NCI-H774 (cell line): Measurements from ENCODE around the gene BZW1.

ENCODE experiments used
- DNase-seq: peaks from one replicate; lab custom pipeline; 2025; lab: John Stamatoyannopoulos, UW

BZW1 gene

DNA sequence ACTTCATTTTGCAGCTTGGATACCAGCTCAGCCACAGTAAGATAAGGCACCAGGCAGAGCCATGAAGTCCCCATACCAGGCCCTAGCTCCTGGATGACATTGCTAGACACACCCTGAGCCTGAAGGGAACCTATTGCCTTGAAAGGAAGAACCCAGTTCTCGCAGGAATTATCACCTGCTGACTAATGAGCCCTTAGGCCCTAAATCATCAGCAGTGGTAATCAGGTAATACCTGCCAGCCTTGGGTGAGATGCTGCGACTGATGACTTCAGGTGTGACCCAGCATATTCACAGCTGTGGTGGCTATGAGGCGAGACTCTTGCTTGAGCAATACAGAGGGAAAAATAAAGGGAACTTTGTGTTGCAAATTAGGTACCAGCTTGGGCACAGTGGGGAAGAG lies 27.8 kb downstream of the BZW1 start:
- no peak for DNase-seq

DNA sequence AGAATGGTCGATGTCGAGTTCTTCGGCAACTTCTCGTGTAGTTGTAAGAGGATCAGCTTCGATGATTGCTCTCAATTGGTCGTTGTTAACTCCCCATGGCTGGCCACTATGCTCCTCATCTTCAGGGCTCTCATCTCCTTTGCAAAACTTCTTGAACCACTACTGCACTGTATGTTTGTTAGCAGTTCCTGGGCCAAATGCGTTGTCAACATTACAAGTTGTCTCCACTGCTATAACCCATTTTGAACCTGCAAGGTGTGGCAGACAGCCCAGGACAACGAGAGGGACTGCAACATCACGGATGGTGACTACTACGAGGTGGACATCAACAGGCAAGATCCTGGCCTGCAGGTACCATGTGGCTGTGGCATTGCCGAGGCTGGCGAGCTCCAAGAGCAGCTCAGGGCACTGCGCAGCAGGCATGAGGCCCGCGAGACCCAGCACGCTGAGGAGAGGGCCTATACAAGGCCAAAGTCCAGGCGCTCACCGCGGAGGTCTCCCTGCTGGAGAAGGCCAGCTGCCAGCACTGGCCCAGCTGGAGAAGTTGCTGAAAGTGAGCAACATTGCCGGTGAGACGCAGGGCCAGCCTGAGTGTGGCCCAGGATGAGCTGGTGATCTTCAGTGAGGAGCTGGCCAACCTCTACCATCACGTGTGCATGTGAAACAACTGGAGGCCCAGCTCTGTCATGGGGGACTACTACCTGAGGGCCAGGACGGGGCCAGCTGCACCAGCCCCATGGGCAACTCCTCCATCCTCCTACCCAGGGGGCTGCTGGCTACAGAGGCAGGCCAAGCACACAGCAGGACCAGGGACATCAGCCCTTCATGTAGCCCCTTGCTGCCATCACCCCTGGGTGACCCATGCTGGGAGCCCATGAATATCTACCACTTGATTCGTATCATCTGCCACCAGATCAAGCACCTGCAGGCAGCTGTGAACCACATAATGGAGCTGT lies 32.6 kb downstream of the BZW1 start:
- no peak for DNase-seq

DNA sequence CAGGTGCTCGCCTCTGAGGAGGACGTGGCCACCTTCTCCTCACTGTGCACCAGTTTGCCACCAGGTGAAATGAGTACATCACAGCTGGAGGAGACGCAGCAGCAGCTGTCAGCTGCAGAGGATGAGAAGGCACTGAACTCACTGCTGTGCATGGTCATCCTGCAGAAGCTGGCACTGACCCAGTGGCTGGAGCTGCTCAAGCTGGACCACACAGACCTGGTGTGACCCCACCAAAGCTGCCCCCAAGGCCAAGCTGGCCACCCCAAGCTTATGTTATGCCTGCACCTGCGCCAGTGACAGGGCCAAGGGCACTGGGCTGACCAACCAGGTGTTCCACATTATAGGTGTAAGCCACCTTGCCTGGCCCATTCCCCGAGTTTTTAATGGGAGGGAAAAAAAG lies 33.5 kb downstream of the BZW1 start:
- no peak for DNase-seq

DNA sequence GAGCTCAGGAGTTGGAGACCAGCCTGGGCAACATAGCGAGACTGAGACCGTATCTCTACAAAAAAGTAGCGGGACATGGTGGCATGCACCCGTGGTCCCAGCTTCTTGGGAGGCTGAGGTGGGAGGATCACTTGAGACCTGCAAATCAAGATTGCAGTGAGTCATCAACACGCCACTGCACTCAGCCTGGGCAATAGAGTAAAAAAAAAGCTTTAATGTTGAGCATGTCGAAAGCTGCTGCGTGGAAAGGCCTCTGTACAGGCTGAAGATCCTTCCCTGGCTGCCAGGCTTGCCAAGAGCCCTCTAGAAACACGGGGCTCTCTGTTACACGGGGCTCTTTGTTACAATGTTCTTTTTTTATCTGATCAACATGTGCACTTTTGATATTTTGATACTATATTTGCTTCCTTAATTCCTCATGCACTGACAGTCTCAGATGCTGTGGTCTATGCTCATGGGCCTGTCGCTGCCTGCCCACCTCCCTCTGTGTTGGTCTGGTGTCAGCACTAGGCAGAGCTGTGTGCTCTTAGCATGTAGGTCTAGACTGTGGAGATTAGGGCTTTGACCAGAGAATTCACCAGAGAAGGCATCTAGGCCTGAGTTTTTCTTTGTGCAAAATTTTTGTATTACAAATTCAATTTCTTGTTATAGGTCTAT lies 34.1 kb downstream of the BZW1 start:
- DNase-seq, result no peak

DNA sequence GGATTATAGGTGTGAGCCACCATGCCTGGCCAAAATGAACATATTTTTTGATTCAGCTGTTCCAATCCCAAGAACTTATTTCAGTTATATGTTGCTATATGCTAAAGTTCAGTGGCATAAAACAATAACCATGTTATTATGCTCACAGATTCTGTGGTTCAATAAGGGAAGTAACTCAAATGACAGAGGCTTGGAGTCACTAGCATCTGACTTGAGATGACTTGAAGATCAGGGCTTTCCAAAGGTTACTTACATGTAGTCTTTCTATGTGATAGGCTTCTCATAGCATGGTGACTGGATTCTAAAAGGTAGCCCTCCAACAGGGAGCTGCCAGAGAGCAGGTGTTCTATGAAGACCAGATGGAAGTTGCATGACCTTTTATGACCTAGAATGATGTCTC lies 35.6 kb downstream of the BZW1 start:
- DNase-seq, result no peak

DNA sequence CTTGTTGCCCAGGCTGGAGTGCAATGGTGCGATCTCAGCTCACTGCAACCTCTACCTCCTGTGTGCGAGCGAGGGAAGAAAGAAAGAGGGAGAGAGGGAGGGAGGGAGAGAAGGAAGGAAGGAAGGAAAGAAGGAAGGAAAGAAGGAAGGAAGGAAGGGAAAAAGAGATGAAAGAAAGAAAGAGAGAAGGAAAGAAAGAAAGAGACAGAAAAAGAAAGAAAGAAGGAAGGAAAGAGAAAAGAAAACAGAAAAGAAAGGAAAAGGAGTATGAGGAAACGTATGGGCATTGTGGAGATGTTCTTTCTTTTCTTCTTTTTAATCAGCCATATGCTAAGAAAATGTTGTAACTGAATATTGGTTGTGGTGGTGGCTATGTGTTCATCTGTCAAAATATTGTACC lies 36.2 kb downstream of the BZW1 start:
- DNase-seq, result no peak

DNA sequence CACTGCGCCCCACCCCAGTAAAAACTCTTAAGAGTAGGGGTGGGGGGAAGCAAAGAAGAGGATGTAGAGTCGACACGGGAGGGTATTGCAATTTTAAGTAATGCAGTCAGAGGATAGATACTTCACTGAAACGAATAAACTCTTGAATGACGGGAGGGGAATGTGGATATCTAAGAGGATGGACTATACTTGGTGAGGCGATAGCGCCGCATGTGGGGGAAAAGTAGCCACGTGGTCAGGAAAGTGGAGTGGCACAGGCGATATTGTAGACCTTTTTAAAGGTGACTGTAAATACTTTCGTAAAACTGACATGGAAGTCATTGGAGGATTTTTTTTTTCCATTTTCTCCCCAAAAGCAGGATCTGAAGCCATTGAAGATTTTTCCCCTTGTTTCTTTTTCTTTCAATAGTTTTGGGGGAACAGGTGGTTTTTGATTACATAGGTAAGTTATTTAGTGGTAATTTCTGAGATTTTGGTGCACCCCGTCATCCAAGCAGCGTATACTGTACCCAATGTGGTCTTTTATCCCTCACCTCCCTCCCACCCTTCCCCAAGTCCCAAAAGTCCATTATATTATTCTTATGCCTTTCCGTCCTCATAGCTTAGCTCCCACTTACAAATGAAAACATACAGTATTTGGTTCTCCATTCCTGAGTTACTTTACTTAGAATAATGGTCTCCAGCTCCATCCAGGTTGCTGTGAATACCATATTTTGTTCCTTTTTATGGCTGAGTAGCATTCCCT lies 39.0 kb downstream of the BZW1 start:
- DNase-seq, result no peak

DNA sequence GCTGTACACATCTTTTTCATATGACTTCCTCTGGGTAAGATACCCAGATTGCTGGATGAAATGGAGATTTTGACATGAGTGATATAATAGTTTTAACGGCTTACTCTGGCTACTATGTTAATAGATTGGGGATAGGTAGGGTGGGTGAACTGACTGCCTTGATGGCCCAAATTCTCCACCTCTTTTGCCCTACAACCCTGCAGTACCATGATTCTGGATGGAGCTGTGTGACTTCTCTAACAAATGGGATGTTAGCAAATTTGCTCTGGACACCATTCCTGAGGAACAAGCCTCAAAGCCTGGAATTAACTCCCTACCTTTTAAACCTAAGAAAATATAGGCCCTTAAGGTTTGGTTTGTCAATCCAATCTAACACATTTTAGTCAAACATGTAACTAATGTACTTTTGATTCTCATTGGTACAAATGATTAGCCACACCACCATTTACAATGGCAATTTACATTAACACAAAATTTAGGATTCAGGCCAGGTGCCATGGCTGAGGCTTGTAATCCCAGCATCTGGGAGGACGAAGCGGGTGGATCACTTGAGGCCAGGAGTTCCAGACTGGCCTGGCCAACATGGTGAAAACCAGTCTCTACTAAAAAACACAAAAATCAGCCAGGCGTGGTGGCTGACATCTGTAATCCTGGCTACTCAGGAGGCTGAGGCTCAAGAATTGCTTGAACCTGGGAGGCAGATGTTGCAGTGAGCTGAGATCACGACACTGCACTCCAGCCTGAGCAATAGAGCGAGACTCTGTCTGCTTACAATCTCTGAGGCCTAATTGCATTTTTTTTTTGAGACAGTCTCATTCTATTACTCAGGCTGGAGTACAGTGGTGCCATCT lies 39.9 kb downstream of the BZW1 start:
- no peak for DNase-seq

DNA sequence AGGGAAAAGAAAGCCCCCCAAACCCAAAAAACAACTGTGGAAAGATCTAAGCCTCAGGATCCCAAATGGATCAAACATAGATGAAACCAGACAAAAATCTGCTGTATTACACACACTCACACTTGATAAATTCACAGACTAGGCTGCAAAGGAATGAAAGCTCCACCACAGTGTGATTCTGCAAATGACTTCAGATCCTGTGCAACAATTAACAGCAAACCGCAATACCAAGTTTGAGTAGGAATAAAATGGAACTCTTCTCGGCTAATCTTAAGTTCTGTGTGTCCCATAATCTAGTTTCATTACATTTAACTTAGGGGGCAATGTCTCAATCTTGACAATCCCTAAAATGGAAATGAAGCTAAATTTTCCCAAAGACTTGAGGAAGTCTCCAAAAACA lies 40.9 kb downstream of the BZW1 start:
- no peak for DNase-seq

DNA sequence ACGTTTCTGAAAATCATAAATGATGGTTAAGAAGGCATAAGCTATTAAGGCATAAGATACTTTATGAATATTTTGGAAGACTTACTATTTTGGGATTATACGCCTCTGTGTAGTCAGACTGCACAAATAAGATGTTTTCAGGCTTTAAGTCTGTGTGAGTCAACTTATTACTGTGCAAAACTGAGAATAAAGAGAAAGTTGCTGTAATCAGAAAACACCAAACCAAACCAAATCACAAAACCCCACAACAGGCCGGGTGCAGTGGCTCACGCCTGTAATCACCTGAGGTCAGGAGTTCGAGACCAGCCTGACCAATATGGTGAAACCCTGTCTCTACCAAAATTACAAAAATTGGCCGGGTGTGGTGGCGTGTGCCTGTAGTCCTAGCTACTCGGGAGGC lies 45.1 kb downstream of the BZW1 start:
- DNase-seq, result no peak

DNA sequence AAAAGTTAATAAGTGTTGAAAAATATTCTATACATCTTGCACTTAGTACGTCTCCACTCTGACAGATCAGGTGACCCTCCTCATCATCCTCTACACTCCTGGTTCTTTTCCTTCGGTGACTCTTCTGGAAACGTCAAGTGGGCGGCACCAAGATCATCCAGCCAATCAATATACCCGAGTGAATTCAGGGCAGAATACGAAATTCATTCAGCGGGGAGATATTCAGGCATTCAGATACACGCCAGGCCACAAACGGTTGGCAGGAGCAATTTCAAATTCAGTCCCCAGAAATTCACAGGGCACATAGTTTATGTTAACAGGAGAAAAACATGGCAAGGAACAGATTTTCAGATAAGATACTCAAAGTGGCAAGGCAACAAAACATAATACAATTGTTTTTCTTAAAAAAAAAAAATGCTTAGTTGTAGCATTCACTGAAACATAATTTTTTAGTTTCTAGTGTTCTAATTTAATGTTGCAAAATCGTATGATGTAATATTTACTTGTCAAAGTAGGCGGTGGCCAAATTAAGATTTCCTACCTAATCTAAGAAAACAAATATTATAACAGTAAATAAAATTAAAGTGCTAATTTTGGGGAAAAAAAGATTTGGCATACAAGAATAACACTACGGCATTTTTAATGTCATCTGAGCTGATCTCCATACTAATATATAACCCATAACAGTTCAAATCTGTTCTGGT lies 48.5 kb downstream of the BZW1 start:
- DNase-seq, result no peak

DNA sequence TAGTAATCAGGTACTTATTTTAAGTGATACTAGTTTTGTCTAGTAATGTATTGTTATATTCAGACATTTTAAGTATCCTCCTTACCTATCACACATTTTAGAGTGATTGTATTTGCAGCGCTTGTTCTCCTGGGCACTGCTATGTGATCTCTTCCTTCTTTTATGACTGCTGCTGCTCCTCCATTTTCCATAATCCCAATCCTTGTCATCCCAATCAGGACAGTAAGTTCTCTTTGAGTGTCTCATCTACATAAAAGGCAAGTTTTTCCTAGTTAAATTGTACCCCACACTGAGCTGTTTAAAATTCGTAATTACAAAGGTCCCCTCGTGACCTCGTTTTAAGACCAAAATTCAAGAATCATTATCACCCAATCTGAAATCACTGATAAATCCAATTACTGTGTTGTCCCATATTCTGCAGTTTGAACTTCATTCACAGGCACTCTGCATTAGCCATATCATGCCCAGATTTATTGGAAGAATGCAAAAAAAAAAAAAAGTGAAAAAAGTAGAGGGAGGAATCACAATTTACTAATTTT lies 50.0 kb downstream of the BZW1 start:
- no peak for DNase-seq

DNA sequence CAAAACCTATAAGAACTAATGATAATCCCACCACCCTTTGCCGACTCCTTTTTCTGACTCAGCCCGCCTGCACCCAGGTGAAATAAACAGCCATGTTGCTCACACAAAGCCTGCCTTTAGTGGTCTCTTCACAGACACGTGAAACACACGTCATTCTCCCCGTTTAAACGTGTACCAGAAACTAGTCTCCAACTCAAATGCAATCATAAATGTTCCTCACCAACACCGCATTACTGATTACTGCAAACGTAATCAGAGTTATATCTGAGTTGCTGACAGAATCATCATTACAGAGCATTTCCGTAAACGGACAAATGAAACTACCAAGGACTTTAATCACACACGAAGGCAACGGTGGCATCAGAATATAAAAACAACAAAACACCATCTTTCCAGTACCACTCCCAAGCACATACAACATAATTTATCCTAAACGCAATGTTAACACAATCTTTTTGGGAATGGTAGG lies 50.9 kb downstream of the BZW1 start:
- no peak for DNase-seq

DNA sequence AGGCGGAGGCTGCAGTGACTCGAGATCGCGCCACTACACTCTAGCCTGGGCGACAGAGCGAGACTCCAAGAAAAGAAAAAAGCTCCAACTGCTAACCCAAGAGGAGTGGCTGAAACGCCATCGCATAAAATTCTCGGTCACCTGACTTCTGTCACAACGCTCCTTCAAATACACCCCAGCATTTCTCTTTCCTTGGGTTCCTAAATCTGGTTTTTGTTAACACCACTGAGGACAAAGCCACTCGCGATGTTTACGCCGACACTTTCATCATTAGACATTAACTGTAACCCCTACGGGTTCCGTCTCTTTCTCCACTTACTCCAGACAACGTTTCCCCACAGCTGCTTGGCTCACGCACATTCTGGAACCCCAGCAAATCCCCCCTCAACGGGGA lies 52.1 kb downstream of the BZW1 start:
- DNase-seq, result no peak

DNA sequence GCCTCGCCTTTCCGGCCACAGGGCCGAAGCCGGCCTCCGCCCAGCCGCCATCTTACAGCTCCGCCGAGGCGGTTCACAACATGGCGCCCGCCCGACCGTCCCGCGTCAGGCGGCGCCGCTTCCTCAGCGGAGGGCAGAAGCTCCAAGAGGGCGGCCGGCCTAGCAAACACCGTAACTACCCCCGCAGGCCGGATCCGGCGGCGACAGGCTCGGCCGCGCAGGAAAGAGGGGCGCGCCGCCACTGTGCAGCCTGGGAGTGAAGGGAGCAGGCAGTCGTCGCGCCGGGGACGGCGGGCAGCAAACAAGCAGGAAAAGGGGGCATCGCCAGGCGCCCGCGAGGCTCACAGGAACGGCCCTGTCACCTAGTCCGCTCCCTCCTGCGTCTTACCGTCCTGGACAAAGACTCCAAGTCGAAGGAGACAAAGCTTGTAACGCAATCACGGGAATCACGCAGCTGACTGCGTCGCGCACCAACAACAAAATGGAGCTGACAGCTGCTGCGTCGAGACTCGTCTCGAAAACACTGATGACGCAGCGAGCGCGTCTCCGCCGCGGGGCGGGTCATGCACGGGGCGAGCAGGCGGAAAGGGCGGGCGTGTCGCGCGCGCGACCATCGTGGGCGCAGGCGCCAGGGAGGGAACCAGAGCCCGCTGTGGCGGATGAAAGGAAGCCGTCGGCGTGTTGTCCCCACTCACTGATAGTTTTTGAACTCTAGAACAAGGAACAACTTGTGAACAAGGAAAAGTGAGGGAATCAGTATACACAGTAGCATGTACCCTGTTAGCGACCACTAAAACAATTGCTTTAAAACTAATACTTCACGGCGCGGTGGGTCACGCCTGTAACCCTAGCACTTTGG lies 52.7 kb downstream of the BZW1 start, which contains the start of gene CLK1:
Gene CLK1 (minus strand): TSS at position 483 of the 859 bp plus-strand sequence. CDS start 2,796 bp downstream, outside the sequence.
- peak; percentile 93 for DNase-seq

DNA sequence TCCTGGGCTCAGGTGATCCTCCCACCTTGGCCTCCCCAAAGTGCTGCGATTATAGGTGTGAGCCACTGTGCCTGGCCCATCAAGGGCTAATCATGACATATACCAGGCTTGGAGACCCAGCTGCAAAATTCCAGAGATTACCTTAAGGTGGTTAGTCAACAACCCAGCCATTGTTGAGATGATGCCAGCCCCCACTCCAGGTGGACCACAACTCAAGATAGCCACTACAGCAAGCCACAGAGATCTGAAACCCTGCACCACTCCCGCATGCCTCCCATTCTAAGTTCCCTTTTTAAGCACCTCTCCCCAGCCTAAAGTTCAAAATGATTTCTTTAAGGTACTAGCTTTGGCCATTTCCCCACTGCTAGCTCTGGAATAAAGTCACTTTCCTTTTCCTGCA lies 57.3 kb downstream of the BZW1 start:
- no peak for DNase-seq

DNA sequence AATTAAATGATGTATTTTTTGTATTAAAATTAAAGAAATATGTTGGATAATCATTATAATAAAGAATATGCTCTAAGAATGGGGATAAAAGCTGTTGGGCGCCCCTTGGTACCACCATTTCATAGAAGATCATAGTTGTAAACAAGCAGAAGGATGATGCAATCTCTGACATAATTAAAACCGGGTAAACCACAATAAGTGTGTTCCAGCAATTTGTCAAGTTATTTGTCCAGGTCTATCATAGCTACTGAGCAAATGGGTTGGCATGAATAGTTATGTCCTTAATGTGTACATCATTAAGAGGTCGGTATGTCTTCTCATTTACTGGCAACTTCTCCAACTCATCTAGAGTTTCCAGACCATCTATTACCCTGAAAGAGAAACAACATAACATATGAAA lies 59.4 kb downstream of the BZW1 start:
- no peak for DNase-seq

DNA sequence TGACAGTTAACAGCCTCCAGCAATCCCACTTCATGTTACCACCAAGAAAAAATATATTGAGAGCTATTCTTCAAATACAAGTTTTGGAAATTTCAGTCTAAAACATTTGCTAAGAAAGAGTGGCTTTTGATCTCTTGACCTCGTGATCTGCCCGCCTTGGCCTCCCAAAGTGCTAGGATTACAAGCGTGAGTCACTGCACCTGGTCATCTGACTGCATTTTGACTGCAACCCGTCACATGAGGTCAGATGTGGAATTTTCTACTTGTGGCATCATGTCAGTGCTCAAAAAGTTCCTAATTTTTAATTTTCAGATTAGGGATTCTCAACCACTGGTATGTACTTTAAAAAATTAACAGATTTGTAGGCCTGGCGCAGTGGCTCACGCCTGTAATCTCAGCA lies 61.9 kb downstream of the BZW1 start:
- no peak for DNase-seq
